Measurements from ENCODE around the gene OXCT1.
"Not testable (repeated sequence)": the region's sequence is repeated elsewhere in the genome, so short reads cannot be mapped to it uniquely, and the experiment has no call there.

The OXCT1 gene

DNA sequence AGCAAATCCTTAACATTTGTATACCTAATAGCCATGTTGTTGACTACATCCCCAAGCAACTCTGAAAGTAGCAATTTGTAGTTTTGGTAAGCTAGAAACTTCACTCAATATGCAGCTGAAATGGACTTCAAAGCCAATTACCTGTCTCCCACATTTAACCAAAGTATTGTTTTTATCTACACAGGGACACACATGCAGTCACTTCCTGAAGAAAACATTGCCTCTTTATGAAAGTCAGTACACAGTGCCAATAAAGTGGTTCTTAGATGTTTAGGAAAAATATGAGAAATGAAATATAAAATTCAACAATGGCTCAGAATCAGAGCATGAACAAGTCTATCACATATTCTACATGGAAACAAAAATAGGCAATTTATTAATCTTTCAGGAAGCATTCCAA lies 49.2 kb downstream of the OXCT1 start:
- DNase-seq: no peak

DNA sequence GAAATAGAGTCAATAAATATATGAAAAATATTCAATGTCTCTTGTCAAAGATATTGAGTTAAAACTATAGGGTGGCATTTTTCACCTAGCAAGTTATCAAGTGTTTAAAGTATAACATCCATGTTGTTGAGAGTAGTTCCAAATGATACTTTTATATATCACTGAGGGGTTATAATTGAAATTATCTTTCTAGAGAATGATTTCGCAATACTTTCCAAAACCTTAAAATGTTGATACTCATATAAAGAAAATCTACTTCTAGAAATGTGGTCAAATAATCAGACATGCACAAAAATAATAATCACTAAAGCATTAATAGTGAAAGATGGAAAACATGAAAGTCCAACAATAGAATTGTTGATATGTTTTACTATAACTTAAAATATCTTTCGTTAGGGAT lies 50.1 kb downstream of the OXCT1 start:
- DNase-seq: no peak

DNA sequence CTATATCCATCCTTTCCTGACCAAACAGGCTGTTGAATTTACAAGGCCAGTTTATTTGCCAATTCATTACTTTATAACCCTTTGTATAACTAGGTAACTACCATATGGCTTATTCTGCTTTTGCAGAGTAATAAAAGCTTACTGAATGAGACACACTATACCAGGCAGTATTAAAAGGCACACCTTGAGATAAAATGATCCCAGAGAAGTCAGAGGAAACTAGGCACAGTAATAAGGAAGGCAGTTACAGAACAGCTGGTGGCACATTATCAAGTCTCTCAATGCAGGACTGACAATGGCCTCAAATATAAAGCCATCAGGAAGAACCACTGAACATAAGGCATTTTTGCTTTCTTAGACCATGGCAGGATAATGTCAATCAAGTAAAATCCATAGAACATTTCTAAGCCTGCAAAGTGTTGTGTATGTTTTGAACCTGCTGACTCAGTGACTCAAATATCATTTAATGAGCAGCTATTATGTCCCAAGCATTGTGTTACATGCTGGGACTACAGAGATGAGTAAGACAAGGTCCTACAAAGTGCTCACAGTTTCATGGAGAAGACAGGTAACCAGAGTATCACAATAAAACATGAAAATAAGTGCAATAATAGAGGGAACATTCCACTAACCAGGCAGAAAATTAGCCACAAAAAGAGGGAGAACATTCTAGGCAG lies 52.5 kb downstream of the OXCT1 start:
- no peak for DNase-seq

DNA sequence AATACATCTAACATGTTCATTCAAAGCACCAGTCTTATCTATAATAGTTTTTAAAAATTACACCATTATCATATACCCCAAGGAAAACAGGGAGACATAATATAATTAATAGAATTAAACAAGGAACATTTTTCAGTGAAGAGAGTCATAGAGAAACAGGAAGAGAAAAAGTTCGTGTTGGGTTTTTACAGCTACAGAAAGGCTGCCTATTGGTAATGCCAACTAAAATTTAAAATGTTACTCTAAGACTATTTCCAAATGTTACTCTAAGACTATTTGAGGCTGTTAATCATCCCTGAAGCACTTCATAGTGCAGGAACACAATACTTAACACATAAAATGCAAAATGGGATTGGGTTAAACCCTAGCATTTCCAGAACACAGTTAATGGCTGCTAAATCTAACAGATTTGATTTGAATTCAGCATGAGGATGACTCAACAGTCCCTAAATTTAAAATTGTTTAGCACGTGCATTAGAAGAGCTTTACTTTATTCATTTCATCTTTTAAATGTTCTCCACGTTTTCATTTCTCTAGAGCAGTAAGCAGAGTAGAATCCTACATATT lies 54.5 kb downstream of the OXCT1 start:
- DNase-seq: no peak

DNA sequence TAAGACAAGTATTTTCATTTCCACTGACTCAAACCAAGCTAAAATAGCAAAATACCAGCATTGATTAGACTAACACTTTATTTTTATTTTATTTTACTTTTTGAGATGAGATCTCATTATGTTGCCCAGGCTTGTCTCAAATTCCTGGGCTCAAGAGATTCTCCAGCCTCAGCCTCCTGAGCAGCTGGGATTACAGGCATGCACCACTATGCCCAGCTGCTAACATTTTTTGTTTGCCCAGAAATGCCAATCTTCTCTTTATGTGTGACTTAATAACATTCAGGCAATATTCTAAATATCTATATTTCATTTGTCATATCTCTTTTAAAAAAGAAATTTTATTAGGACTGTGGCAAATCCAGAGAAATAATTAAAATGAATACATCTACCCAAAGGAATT lies 55.0 kb downstream of the OXCT1 start:
- no peak for DNase-seq

DNA sequence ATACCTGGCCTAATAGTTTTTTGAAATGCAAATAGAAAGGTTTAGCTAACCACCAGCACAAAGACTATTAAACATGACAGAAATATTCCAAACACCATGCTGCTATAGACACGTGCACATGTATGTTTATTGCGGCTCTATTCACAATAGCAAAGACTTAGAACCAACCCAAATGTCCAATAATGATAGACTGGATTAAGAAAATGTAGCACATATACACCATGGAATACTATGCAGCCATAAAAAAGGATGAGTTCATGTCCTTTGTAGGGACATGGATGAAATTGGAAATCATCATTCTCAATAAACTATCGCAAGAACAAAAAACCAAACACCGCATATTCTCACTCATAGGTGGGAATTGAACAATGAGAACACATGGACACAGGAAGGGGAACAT lies 55.9 kb downstream of the OXCT1 start:
- DNase-seq: not testable (repeated sequence)

DNA sequence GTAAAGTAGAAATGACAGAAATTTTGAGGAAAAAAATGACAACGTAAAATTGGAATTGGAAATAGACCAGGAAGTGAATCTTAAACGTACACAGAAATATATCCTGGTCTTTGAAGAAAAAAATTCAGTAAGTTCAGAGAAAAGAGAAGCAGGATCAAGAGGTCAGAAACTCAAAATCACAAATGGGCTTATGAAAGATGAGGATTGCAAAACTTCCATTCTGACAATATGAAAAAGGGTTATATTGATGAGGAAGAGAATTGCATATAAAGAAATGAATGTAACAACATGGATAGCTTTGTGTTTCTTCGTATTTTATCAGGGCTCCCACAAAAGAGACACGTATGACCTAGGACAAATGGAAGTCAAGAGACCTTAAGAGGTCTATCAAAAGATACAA lies 58.1 kb downstream of the OXCT1 start:
- no peak for DNase-seq

DNA sequence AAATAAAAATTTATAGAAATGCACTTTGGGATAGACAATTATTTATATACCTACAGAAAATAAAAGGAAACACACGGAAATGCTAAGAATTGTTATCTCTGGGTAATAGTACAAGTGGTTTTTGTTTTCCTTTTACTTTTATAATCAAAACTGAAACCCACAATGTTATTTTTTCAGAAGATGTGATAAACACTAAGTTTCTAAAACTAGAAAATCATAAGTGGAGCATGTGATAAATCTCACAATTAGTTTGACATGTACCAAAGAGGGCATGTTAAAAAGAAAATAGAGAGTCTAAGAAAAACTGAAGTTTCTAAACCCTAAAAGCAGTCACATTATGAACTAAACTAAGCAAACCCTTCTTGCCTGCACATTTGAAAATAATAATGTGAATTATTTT lies 61.1 kb downstream of the OXCT1 start:
- DNase-seq: no peak

DNA sequence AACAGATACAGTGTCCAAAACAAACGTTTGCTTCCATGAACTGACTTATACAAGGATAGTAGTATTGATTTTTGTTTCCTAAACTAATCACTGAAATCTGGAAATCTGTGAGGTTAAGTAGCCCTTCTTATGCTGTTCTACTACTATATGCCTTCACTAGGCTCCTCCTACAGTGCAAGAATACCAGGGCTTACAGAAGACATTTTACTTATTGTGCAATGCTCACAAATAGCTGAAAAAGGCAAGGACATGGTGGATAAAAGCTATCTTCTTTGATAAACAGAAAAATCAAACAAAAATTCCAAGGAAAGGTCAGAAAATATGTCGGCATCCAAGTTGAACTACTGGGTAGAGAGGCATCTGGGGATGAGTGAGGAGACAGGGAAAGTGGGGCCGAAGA lies 61.9 kb downstream of the OXCT1 start:
- DNase-seq: no peak

DNA sequence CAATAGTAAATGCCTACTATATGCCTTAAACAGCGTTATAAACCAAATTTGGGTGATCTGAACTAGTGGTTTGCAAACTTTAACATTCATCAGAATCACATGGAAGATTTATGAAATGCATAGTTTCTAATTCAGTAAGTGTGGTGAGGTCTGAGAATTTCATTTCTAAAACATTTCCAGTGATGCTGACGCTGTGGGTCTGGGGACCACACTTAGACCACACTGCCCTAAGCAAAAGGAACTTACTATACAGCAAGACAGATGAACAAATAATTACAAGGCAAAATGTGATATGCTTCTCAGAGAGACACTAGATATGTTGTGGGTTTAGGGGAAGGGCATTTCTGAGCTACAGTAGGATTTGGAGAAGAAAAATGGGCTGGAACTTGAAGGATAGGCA lies 72.6 kb downstream of the OXCT1 start:
- DNase-seq: no peak

DNA sequence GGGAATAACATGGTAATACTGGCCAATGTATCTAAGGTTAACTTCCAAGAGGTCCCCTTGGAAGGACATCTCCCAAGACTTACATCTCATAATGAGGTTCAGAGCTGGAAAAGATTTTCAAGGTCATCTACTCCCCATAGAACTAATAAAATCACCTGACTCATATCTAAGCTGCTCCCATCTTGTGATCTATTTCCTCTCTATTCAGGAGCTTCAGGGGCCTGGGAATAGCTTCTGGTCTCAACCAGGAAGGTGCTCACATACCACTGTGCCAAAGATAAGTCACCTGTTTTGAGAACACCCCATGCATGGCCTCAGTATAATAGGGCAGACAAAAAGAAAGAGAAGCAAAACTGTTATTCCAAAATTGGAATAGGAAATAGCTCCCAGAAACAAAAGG lies 74.2 kb downstream of the OXCT1 start:
- no peak for DNase-seq

DNA sequence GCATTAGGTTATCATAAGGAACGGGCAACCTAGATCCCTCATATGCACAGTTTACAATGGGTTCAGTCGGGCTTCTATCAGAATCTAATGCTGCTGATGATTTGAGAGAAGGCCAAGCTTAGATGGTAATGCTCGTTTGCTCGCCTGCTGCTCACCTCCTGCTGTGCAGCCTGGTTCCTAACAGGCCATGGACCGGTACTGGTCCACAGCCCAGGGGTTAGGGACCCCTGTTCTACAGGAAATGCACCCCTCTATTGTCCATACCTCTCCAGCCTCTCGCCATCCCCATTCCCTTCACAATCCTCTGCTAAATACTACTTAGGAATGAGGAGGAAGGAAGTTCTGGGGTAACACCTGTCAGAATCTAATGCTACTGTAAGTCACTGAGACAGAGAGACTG lies 75.1 kb downstream of the OXCT1 start:
- DNase-seq: no peak

DNA sequence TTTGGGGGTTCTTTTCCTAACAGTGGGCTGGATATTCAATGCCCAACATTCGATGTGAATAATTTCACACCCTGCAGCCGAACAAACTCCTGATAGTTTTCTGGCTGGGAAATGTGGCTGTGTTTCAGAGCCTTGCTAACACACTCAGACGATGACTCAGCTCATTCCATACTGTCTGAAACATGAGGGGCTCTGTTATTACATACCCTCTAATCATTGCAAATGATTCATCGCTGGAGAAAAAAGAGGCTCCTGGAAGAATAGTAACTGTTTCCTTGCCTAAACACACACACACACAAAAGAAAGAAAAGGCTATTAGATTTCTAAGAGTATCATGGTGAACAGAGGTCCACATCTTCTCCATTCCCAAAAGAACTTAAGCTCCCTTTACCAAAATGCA lies 75.8 kb downstream of the OXCT1 start:
- no peak for DNase-seq

DNA sequence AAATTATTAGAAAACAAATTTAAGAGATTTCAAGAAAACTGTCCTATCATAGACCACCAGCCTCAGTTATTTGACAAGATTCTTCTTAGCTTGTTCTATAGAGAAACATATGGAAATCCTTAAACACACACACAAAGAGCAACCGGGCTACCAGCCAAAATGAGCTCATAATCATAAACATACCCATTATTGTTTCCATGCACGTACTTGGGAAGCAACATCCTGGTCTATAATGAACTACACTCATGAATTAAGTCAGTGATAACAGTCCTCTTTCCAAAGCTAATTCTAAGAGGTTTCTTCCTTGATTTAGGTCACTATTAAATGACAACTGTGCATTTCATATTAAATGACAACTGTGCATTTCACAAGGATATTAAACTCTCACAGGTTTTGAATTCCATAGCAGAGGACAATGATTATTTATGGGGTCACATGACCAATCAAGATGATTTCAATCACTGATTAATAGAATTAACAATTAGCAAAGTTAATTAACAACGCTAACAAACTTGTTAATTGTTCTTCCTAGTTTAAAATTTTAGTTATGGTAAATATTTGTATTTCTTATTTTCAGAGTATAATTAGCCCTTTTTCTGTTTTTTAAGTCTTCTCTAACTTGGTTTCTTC lies 77.0 kb downstream of the OXCT1 start:
- no peak for DNase-seq

DNA sequence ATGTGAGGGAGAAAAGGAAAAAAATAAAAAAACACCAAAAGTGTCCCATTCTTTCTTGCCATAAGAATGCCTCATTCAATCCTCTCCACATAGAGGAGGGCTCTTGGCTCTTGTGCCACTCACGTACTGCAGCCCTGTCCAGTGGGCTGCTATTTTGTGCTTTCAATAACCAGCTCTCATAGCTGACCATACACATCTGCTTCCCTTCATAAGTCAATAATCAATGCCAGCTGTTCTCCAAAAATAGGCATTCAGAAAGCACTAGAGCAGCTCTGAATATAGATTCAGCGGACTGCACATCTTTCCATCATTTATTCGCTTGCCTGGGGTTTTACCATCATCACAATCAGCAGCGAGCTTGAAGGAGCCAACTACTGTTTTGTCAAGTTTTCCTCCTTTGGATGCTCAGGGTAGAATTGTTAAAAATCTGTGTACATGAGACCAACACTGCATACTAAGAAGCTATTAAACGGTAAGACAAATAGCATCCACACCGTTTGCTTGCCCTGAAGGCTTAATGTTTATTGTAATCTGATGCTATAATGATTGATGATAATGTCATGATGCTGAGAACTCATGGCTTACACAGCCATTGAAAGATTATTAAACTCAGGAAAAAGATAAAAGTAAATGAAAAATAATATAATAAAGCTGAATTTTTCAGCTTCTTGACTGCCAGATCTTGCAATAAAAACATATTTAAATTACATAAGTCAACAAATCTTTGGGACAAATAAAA lies 80.0 kb downstream of the OXCT1 start:
- no peak for DNase-seq

DNA sequence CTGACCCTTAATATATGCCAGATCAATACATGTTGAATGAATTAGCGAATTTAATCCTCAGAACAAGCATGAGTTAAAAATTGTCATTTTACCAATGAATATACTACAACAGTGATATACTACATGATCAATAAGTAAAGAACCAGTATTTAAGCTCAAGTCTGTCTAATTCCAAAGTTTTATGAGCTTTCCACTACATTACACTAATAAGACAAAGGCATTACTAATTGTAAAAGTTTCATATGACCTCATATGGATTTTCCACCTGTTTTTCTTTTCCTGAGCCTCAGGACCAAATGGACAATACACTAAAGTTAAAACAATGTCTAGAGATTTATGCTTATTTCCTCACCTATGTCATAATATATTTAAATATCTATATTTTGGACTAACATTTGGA lies 80.8 kb downstream of the OXCT1 start:
- DNase-seq: no peak

DNA sequence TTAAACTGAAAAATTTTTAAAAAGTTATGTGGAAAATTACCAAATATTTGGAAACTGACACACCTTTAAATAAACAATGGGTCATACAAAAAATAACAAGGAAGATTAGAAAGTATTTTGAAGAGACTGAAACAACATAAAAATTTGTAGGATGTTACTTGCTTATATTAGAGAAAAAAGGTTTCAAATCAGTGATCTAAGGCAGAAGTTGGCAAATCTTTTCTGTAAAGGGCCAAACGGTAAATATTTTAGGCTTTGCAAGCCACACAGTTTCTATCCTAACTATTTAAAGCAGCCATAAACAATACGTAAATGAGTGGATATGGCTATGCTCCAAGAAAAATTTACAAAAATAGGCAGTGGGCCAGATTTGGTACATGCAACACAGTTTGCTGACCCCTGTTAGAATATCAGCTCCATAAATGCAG lies 81.3 kb downstream of the OXCT1 start:
- no peak for DNase-seq

DNA sequence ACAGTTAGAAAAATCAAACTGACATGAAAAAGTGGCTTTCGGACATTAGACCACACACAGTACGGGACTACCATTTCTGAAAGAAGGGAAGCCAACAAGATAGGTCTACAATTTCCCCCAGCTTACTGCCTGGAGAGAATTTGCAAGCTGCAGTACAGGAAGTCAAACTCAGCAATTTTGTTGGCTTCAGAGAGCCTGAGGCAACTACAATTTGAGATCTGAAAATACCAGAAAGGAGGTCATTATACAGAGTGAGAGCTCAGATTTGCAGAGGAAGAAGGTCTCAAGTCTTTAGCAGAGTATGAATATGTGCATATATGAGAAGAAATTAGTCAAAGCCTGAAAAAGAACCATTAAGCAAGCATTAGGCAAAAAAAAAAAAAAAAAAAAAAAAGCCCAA lies 83.0 kb downstream of the OXCT1 start:
- DNase-seq: no peak

DNA sequence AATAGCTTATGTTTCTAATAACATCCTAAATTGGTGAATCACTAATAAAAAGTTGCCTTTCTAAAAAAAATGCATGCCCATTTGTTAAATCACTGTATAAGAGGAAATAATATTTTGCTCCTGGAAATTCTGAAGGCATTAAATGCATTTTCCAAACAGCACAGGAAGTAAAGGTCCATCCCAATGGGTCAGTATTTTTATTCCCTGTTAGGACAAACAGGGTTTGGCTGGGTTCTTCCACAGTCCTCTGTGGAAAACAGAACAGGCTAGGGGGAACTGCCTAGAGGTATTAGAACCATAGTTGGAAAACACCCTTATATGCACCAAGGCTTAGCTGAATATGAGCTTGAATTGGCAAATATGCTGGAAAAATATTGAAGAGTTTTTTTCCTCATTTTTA lies 85.2 kb downstream of the OXCT1 start:
- DNase-seq: no peak

DNA sequence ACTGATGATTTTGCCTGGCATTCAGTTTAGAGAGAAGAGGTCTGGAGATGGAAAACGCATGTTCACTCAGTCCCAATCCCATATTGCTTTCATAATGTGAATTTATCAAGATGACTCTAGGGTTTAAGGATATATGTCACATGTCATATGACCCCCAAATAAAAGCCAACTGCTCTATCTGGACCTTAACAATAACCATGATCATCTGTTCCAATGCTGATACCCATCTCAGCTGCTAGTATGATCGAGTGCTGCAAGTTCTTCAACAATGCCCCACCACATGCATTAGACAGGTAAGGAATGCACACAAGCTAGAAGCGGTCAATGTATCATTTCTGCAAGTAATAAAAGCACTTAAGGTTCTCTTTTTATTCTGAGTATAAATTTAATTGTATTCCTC lies 91.8 kb downstream of the OXCT1 start:
- DNase-seq: no peak

DNA sequence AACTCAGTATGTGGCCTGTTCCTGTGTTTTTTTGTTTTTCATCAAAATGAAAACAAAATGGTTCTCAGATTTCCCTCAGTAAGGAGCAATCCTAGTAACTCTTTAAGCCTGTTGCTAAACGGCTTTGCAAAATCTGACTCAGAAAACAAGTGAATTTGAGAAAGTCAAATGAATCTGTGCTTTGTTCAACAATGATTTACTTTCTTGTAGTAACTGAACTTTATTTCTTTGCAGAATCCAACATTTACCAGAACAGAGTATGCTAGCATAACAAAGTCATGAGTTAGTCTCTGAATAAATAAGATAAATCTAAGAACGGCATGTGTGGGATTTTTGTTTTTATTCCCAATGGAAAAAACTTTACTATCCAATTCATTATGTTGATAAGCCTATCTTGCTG lies 93.8 kb downstream of the OXCT1 start:
- no peak for DNase-seq

DNA sequence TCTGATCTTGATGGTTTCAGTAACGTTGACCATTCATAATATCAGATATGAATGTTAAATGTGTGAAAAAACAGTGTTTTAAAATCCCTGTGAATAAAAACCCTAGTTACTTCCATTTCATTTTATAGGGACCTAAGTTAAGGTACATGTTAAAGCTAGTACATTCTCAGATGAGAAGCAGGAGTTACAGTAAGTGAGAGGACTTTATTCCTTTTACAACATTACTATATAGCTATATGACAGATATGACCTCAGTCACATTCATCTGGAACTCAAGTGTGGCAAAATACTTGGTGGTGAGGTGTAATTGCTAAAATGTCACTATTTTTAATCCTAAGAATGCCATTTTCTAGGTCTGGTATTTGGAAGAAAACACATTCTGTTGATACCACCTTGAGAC lies 96.4 kb downstream of the OXCT1 start:
- no peak for DNase-seq

DNA sequence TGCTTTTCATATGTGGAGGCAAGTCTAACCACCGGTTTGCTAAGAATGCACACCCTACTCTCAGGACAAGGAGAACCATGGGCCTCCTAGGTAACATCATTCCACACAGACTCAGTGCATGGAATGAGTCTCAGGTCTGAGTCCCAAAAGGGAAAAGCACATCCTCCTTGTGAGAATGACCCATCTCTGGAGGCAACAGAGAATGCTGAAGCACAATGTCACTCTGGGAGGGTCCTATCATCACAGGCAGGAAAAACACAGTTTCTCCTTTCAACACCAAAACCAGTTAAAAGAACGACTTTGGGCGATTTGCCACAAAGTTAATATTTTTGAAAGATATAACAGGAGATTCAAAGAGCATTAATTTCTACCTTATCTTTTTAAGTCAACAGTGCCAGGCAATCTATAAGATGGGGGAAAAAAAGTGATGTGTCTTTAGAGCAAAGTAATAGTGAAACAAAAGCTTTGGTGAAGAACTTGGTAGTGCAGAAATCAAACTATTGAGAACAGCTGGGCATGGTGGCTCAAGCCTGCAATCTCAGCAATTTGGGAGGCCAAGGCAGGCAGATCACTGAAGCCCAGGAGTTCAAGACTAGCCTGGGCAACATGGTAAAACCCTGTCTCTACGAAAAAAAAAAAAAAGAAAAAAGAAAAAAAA lies 97.3 kb downstream of the OXCT1 start:
- no peak for DNase-seq

DNA sequence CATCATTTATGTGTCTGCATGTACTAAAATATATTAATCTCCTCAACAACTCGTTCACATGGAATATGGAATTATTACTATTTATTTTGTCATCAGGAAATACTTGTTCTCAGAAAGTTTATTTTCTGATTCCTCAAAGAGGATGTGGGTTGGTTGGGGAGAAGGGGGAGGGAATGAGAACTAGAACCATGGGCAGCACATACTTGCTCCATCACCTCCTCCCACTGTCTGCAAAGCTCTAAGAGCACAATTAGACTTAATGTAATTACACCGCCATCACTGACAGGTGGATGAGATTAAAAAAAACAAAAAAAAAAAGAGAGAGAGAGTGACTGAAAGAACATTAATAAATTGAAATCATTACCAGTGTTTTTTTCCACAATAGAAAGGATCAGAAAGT lies 98.2 kb downstream of the OXCT1 start:
- no peak for DNase-seq
